GM19468 (cell line): ENCODE data around the gene HPCAL1.

Experiments used
- ATAC-seq: cut with Tn5 transposase; IDR thresholded peaks from one replicate; pipeline ENCODE4 v1.9.1; 2021; ENCODE audit warnings: mild to moderate bottlenecking, moderate library complexity, moderate number of reproducible peaks; ENCODE audit not compliant: unreplicated experiment; ENCODE audit errors: extremely low read depth

HPCAL1 gene

DNA sequence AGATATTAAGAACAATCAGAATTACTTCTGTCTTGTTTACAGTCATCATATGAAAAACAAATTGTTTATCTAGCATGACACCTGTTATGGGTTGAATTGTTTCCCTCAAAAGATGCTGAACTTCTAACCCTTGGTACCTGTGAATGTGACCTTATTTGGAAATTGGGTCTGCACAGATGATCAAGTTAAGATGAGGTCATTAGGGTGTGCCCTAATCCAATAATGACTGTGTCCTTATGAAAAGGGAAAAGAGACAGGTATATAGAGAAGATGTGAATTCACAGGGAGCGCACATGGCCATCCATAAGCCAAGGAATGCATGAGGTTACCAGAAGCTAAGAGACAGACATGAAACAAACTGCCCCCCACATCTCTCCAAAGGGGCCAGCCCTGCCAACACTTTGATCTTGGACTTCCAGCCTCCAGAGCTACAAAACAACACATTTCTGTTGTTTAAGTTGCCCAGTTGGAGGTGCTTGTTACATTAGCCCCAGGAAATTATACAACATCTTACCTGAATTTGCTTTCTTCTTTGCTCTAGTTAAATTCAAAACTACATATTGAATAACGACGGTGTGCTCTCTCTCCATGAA lies 2.3 kb upstream of the HPCAL1 start:
- ATAC-seq, result no peak

DNA sequence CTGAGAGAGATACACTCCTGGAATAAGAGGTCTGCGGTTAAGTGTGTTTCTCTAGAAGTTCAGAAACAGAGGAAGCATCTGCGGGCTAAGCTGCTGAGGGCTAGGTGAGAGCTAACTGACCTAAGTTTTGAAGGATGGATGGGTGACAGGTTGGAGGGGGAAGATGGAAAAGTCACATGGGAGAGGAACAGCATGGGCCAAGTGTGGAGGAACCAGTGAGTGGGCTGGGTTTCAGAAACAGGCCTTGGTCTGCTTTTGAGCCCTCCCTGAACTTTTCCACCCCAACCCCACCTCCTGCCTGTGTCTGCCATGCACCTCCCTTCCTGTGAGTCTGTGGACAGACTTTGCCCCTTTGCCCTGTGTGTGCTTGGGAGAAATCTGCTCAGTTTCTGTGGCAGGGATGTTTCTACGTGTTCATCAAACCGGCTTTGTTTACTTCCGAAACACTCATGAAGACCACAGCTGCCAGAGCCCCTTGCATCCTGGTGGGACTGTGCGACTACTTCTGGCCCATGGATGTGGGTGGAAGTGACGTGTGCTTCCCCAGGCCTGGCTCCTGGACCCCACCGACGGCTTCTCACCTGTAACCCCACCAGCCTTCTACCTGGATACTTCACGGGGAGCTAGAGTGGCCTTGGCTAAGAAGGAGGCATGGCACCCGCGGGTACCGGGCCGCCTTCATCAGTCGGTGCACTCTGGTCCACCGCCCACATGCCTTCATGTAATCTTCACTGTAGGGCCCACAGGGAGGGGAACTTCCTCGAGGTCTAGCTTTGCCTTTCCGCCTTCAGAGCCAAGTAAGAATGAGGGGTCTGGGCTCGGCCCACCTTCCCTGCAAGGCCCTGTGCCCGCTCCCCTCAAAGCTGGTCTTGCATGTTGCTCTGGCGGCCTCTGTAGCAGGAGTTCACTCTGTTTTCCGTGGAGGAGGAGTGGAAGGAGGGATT lies 1.4 kb upstream of the HPCAL1 start:
- no peak for ATAC-seq

DNA sequence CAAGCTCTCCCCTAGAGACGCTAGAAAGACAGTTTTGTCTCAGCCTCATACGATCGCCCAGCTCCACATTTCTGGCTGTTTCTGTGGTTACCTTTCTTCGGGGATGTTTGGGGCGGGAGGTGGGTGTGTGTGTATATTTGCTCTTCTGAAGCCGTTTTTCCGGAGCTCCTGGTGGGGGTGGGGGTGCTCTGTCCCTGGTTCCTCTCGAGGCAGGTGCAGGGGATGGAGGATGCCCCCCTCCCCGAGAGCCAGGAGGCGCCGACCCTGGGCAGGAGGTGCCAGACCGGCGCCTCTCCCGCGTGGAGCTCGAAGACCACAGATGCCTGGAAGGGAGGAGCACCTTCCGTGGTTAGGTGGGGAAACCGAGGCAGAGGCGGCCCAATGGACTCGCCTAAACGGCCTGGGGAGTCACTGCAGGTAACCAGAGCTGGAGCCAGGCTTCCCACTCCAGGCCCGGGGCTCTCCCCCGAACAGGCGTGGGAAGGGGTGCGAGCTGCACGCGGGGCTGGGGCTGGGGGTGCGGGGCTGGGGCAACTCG lies 694 bp upstream of the HPCAL1 start:
- ATAC-seq, result no peak

GRCh38 chr2:10303181-10303693 lies 533 bp downstream of the HPCAL1 start:
- ATAC-seq, result no peak

DNA sequence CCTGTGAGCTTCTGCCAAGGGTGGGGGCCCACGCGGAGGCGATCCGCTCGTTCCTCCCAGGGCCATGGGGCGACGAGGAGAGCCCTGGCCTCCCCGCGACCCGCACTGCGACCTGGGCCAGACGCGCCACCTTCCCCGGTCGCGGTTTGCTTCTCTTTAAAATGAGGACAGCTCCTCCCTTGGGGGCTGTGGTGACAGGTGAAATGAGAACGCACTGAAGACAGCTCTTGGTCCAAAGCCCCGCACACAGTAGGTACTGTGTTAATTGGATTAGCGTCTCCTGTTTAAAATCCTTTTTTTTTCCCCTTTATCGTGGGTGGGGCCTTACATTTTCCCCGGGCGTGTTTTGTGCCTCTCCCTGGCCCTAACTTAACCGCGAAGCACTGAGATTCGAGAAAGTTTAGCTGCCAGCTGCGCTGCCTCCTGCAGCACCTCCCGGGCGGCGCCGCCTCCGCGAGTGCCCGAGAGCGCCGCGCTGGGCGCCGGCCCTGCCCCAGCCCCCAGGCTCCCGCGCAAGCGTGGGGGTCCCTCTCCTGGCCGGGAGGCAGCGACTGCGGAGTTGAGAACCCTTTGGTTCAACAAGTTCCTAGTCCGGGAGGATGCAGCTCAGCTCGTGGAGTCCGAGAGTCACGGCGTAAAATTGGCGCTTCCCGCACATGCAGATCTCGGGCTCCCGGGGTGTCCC lies 1.1 kb downstream of the HPCAL1 start:
- ATAC-seq, result no peak

DNA sequence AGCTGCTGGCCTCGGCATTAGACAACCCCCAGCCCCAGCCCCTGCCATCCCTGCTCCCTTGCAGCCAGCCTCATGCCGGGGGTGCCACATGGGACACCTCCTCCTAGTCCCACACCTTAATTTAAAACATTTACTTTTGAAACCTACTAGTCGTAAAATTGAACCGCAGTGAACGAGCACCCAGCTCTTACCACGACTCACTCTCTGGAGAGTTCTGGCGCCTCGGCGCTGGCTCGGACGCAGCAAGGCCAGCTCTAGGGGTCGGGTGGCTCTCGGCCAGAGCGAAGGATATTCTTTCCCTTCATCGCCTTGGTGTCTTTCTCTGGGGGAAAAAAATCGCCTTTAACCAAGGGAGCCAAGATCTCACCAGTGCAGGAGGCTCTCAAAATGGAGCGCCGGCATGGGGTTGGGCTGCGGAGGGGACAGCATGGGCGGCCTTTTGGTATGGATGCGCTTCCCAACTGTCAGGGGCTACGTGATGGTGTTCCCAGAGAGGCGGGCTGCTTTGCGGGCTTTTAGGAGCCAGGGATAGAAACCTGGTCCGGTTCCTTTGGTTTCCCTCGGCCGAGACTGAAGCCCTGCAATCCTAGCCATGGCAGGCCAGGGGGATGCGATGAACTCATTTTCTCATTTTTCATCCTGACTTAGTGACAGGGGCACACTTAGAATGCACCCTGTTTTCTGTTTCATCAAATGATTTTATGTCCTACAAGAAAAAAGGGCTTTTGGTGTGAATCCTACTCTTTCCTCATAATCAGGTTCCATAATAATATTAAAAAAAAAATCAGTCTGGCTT lies 2.0 kb downstream of the HPCAL1 start:
- ATAC-seq, result no peak

- no peak for ATAC-seq
Observed at GRCh38 chr2:10305254-10305635, 2.5 kb downstream of the HPCAL1 start.

GRCh38 chr2:10305715-10306114 lies 3.0 kb downstream of the HPCAL1 start:
- ATAC-seq, result no peak

- no peak for ATAC-seq
Observed at GRCh38 chr2:10306901-10307463, 4.3 kb downstream of the HPCAL1 start.

DNA sequence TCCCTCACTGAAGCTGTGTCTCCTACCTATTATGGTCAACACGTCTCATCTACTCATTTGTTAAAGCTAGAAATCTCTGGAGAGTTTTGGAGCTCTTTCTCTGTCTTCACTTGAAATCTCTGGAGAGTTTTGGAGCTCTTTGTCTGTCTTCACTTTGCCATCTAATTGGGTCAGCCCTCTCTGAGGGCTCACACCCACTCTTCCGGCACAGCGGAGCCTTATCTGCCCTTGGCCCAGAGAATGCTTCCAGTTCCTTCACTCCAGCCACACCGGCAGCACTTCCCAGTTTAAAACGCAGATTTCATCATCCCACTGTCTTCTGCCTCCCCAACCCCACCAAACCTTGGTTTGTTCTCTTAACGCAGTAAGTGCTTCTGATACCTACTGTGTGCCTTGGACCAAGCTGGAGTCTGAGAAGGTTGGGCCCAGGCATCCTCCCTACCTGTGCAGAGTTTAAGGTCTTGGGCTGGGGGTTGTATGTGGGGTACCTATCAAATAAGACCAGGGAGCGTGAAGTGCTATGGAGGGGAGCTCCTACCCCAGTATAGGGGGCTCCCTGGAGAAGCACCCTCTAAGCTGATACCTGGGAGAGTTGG lies 5.0 kb downstream of the HPCAL1 start:
- ATAC-seq, result no peak

DNA sequence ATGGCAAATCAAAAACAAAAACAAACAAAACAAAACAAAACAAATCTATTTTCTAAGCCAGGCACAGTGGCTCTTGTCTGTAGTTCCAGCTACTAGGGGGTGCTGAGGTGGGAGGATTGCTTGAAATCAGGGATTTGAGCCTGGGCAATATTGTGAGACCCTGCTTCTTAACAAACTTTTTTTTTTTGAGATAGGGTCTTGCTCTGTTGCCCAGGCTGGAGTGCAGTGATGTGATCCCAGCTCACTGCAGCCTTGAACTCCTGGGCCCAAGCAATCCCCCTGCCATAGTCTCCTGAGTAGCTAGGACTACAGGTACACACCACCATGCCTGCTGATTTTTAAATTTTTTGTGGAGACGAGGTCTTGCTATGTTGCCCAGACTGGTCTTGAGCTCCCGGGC lies 6.2 kb downstream of the HPCAL1 start:
- no peak for ATAC-seq

DNA sequence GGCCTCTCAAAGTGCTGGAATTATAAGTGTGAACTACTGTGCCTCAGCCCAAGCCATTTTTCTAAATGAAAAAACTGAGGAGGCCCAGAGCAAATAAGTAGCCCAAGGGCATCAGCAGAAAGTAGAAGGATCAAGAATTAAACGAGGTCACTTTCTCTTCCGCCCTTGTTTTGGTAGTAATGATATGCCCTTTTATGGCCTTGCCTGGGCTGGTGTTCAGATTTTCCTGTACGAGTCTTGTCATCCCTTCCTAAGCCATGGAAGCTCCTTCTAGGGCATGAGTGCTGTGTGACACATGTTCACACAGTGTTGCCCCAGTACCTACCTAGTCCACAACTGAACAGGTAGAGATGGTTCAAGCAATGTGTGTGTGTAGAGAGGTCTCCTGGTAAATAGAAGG lies 6.6 kb downstream of the HPCAL1 start:
- no peak for ATAC-seq

DNA sequence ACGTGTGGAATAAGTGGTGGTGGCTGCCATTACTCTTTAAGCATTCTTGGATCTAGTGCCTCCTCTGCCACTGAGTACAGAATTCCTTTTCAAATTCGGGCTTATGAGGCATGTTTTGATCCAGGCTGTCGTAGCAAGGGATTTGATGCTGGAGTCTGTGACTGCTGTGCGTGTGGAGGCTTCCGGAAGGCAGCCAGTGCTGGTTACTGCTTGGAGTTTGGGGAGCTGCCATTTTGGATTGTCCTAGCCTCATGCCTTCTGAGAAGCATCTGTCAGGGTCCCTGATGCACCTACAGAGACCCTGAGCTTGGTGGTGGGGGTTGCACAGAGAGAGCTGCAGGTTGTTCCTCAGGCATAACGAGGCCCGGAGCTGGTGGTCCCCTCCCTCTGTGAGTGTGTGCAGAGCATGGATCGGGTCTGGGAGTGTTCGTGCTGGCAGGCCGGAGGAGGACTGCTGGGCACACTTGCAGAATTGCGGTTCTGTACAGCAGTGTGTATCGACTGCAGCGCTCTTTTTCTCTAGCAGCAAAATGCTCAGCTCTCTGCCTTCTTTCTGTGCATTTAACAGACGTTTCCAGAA lies 7.7 kb downstream of the HPCAL1 start:
- ATAC-seq, result no peak

DNA sequence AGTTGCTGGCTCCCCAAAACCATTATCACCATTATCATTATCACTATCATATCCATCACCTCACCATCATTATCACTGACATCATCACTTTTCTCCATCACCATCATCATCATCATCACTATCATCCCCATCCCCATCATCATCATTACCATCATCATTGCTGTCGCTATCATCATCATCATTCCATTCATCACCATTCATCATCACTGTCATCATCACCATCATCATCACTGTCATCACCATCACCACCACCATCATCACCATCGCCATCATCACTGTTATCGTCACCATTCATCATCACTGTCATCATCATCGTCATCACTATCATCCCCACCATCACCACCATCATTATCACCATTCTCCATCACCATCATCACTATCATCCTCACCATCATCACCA lies 9.0 kb downstream of the HPCAL1 start:
- ATAC-seq, result no peak

DNA sequence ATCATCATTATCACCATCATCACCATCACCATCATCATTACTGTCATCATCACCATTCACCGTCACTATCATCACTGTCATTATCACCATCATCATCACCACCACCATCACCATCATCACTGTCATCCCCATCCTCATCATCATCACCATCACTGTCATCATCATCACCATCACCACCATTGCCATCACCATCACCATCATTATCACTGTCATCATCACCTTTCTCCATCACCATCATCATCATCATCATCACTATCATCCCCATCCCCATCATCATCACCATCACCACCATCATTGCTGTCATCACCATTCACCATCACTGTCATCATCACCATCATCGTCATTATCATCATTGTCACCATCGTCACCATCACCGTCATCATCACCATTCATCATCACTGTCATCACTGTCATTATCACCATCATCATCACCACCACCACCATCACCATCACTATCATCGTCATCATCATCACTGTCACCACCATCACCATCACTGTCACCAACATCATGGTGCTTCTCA lies 9.8 kb downstream of the HPCAL1 start:
- ATAC-seq, result no peak

DNA sequence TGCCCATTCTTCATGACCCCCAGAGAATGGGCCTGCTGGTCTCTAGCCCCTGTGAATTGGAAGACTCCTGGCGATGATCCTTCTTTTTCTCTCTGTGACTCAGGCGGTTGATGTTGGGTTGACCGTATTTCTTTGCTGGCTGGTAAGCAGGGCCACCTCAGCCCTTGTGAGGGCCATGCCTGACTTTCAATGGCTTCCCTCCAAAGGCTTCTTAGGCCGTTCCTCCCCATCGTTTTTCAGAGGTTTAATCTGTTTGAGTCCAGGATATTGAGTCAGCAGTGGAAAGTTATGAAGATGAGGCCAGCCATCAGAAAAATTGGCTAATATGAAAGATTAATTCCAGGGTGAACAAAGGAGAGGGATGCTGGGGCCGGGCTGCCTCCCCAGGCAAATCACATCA lies 13.6 kb downstream of the HPCAL1 start:
- ATAC-seq, result no peak

DNA sequence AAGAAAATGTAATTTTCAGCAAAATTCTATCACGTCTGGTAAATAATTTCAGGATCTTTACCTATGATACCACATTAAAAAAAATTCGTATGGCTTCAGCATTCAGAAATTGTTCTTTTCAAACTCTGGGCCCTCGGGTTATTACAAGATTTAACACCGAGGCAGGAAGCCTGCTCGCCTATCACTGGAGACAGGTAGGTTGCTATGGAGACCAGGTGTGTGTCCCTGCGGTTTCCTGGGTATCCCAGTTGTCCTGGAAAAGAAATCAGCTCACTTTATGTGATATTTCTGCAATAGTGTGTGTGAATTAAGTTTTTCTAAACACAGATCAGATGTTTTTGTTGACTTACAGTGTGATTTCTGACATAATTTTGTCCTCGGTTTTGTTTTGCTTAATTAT lies 14.2 kb downstream of the HPCAL1 start:
- ATAC-seq, result no peak

DNA sequence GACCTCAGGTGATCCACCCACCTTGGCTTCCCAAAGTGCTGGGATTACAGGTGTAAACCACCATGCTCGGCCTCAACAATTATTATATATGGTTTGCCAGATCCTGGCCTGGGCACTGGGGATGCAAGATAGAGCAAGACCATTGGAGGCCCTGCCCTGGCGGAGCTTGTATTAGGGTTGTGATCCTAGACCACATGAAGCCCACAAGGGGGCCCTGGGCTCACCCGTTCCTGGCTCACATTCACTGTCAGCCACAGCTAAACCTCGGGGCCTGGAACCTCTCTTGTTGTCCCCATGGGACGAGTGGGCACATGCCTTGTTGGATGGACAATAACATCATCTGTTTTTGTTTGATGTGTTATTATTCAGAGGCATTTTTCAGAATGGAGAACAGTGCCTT lies 14.9 kb downstream of the HPCAL1 start:
- ATAC-seq, result no peak

DNA sequence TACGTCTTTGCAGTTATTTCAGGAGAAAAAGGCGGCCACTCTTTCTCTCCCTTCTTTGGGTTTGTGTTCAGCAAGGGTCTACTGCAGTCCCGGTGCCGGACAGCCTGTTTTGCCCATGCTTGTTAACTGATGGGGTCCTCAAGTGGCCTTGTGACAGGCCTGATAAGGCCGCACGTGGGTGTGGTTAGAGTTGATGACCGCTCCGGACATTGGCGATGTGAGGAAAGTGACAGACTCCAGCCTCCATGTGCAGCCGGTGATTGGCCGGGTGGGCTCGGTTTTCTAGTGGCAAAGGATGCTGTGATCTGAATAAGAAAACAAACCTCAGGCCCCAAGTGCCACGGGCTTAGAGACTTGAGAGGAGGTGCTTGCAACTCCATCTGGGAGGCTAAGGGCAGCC lies 15.6 kb downstream of the HPCAL1 start:
- no peak for ATAC-seq
